ENCODE data around the gene AFF3.

Gene AFF3

DNA sequence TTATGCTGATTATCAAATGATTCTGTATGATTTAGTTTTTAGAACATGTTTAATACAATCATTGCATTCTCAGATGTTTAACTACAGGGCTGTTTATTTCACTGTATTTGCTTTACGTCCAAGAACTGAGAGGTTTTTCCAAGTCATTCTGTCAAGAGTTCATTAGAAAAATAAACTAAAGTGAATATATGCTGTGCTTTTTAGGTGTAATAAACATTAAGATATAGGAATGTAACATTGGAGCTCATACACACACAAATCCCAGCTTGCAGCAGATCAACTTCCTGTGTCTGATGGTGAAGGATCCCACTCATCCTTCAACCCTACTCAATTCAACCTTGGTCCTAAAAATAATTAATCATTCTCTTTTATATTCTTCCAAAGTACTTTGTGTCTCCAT is 285.0 kb downstream of the AFF3 start:
- Histone ChIP-seq H3K4me2 (ENCODE audit: low read length) (no peak overlapping the region), H3K79me2 (ENCODE audit: insufficient read depth, low read length) (peaks cover 11% of the 10 kb centered on the region; the same call in 1 of the 2 replicates), H3K27ac (ENCODE audit: low read depth, low read length, poor library complexity, severe bottlenecking) (no peak overlapping the region), H3F3A (ENCODE audit: insufficient read depth, low read length) (no peaks in the 10 kb centered on the region), H3K36me3 (ENCODE audit: insufficient read depth, low read length) (peaks cover 53% of the 10 kb centered on the region), H3K4me3 (ENCODE audit: low read depth, low read length, poor library complexity, severe bottlenecking) (no peak overlapping the region), H4K20me1 (ENCODE audit: insufficient read depth, low read length) (no peaks in the 10 kb centered on the region), H2AFZ (ENCODE audit: low read length) (no peak overlapping the region), H3K9ac (ENCODE audit: low read length) (no peak overlapping the region), H3K9me3 (ENCODE audit: low read length) (no peaks in the 10 kb centered on the region), H3K9me2 (ENCODE audit: low read depth, low read length) (no peaks in the 10 kb centered on the region), H3K4me1 (ENCODE audit: insufficient read depth, low read length, severe bottlenecking) (peaks cover 25% of the 10 kb centered on the region), H3K27me3 (ENCODE audit: insufficient read depth, low read length) (no peaks in the 10 kb centered on the region)
- TF ChIP-seq EZH2 (IDR thresholded peaks at IDR 0.05; ENCODE audit: borderline replicate concordance, low read length), result no peak
- TF ChIP-seq, protein P1, sequence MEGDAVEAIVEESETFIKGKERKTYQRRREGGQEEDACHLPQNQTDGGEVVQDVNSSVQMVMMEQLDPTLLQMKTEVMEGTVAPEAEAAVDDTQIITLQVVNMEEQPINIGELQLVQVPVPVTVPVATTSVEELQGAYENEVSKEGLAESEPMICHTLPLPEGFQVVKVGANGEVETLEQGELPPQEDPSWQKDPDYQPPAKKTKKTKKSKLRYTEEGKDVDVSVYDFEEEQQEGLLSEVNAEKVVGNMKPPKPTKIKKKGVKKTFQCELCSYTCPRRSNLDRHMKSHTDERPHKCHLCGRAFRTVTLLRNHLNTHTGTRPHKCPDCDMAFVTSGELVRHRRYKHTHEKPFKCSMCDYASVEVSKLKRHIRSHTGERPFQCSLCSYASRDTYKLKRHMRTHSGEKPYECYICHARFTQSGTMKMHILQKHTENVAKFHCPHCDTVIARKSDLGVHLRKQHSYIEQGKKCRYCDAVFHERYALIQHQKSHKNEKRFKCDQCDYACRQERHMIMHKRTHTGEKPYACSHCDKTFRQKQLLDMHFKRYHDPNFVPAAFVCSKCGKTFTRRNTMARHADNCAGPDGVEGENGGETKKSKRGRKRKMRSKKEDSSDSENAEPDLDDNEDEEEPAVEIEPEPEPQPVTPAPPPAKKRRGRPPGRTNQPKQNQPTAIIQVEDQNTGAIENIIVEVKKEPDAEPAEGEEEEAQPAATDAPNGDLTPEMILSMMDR (IDR thresholded peaks at IDR 0.05; ENCODE audit: low read length), result no peak

DNA sequence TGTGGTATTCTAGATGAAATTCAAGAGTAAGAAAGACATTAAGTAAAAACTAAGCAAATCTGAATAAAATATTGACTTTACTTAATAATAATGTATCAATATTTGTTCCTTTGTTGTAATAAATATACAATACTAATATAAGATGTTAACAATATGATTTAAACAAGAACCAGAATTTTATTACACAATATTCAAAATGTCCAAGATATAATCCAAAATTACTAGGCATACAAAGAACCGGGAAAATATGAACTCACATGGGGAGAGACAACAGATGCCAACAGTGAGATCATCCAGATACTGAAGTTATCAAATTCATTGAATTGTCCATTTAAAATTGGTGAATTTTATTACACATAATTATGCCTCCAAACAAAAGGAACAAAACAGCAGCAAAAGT is 286.3 kb downstream of the AFF3 start:
- H3K4me2 ChIP-seq (ENCODE audit: low read length), result no peak overlapping the region
- H3K9me2 ChIP-seq (ENCODE audit: low read depth, low read length), result no peaks in the 10 kb centered on the region
- H3K36me3 ChIP-seq (ENCODE audit: insufficient read depth, low read length), result peaks cover 54% of the 10 kb centered on the region
- no peak for TF ChIP-seq EZH2 (IDR thresholded peaks at IDR 0.05; ENCODE audit: borderline replicate concordance, low read length)
- TF ChIP-seq, protein P1 (IDR thresholded peaks at IDR 0.05; ENCODE audit: low read length), result no peak
- H2AFZ ChIP-seq (ENCODE audit: low read length), result no peak overlapping the region
- peaks cover 11% of the 10 kb centered on the region; the same call in 1 of the 2 replicates for H3K79me2 ChIP-seq (ENCODE audit: insufficient read depth, low read length)
- no peak overlapping the region for H3K27ac ChIP-seq (ENCODE audit: low read depth, low read length, poor library complexity, severe bottlenecking)
- no peaks in the 10 kb centered on the region for H3K27me3 ChIP-seq (ENCODE audit: insufficient read depth, low read length)
- peaks cover 12% of the 10 kb centered on the region for H3K4me1 ChIP-seq (ENCODE audit: insufficient read depth, low read length, severe bottlenecking)
- no peak overlapping the region for H3K9ac ChIP-seq (ENCODE audit: low read length)
- no peaks in the 10 kb centered on the region for H4K20me1 ChIP-seq (ENCODE audit: insufficient read depth, low read length)
- H3K9me3 ChIP-seq (ENCODE audit: low read length), result no peaks in the 10 kb centered on the region
- H3K4me3 ChIP-seq (ENCODE audit: low read depth, low read length, poor library complexity, severe bottlenecking), result no peak overlapping the region
- H3F3A ChIP-seq (ENCODE audit: insufficient read depth, low read length), result no peaks in the 10 kb centered on the region

DNA sequence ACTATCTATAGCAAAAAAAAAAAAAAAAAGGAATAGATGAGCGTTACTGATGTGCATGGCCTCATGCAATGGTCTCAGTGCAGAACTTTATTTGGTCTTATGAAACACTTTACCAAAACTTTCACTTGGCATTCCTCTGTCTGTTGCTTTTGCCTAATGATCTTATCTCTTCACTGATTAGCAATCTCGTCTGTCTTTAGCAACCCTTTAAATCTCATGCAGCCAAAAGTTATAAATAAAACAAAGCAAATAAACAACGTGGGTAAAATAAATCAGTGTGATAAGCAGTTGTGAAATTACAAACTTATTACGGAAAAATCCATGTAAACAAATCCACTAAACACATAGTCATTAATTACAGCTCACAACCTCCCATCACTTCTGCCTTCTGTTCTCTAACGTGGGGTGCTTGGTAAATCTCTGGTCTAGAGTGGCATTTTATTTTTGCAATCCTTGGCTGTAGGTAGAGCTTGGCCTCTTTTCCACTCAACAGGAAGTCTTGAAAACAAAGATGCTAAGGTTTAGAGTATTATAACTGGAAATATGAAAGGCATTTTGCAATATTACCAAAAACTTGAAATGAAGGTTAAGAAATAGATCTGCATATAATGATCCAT is 288.0 kb downstream of the AFF3 start:
- no peaks in the 10 kb centered on the region for H3F3A ChIP-seq (ENCODE audit: insufficient read depth, low read length)
- H2AFZ ChIP-seq (ENCODE audit: low read length), result no peak overlapping the region
- H3K4me2 ChIP-seq (ENCODE audit: low read length), result no peak overlapping the region
- no peaks in the 10 kb centered on the region for H3K9me2 ChIP-seq (ENCODE audit: low read depth, low read length)
- no peaks in the 10 kb centered on the region for H3K27me3 ChIP-seq (ENCODE audit: insufficient read depth, low read length)
- TF ChIP-seq, protein P1 (IDR thresholded peaks at IDR 0.05; ENCODE audit: low read length), result no peak
- TF ChIP-seq EZH2 (IDR thresholded peaks at IDR 0.05; ENCODE audit: borderline replicate concordance, low read length), result no peak
- no peaks in the 10 kb centered on the region for H3K9me3 ChIP-seq (ENCODE audit: low read length)
- no peak overlapping the region for H3K4me3 ChIP-seq (ENCODE audit: low read depth, low read length, poor library complexity, severe bottlenecking)
- H3K79me2 ChIP-seq (ENCODE audit: insufficient read depth, low read length), result peaks cover 13% of the 10 kb centered on the region; the same call in 1 of the 2 replicates
- no peaks in the 10 kb centered on the region for H3K4me1 ChIP-seq (ENCODE audit: insufficient read depth, low read length, severe bottlenecking)
- H4K20me1 ChIP-seq (ENCODE audit: insufficient read depth, low read length), result no peaks in the 10 kb centered on the region
- peaks cover 55% of the 10 kb centered on the region for H3K36me3 ChIP-seq (ENCODE audit: insufficient read depth, low read length)
- H3K27ac ChIP-seq (ENCODE audit: low read depth, low read length, poor library complexity, severe bottlenecking), result no peak overlapping the region
- no peak overlapping the region for H3K9ac ChIP-seq (ENCODE audit: low read length)

Data from OCI-LY1 (cell line).